Spleen (tissue), 11 donors: ENCODE results near the gene CFAP69. TPM values are rescaled to one million over a fixed set of nuclear protein-coding genes. Genes with fewer than 3 reads are reported as not detected.

ENCODE experiments used
- DNase-seq: peaks from one replicate; pipeline ENCODE4 v3.0.0-alpha.2; 2020
- H3K27ac ChIP-seq, 8 donors: fragments of 200-600 bp; sonication (generic) in 7 of 8; 1 replicate in 4 of 8; 2 replicates in 4 of 8; pipeline versions ENCODE4 v1.5.0 to v1.8.0; 2016 to 2021; ENCODE audit warnings: inconsistent platforms in 4 of 8, mild to moderate bottlenecking in 4 of 8, moderate library complexity in 1 of 8
- H3K27me3 ChIP-seq, 7 donors: fragments of 200-600 bp; sonication (generic) in 6 of 7; replicated peaks in 1 of 7; 1 replicate in 4 of 7; 2 replicates in 3 of 7; pipeline versions ENCODE4 v1.5.0 to v1.8.0; 2016 to 2021; ENCODE audit warnings: inconsistent platforms in 3 of 7, mild to moderate bottlenecking in 1 of 7
- H3K36me3 ChIP-seq, 6 donors: fragments of 200-600 bp; sonication (generic) in 5 of 6; 1 replicate in 4 of 6; 2 replicates in 2 of 6; pipeline versions ENCODE4 v1.5.0 to v1.8.0; 2016 to 2021; ENCODE audit warnings: inconsistent platforms in 2 of 6
- H3K4me1 ChIP-seq, 6 donors: fragments of 200-600 bp; sonication (generic) in 5 of 6; 1 replicate in 3 of 6; 2 replicates in 3 of 6; pipeline versions ENCODE4 v1.5.0 to v1.8.0; 2016 to 2021; ENCODE audit warnings: inconsistent platforms in 3 of 6
- H3K4me3 ChIP-seq, 8 donors: fragments of 200-600 bp; sonication (generic) in 7 of 8; 1 replicate in 4 of 8; 2 replicates in 4 of 8; pipeline versions ENCODE4 v1.5.0 to v1.8.0; 2016 to 2021; ENCODE audit warnings: inconsistent platforms in 4 of 8, mild to moderate bottlenecking in 4 of 8, moderate library complexity in 2 of 8
- H3K9me3 ChIP-seq, 8 donors: fragments of 200-600 bp; sonication (generic) in 7 of 8; 1 replicate in 4 of 8; 2 replicates in 4 of 8; pipeline versions ENCODE4 v1.5.0 to v1.8.0; 2016 to 2021; ENCODE audit warnings: inconsistent platforms in 4 of 8
- CTCF ChIP-seq, 11 experiments: fragments of 200-600 bp in 7 of 11; fragments of 450-650 bp in 4 of 11; sonication (generic) in 4 of 11; IDR thresholded peaks in 8 of 11; conservative IDR thresholded peaks in 3 of 11; 1 replicate in 7 of 11; 2 replicates in 4 of 11; pipeline versions ENCODE4 v1.4.0 to v1.8.0; 2016 to 2021; ENCODE audit warnings: antibody characterized with exemption in 11 of 11, inconsistent platforms in 4 of 11, mild to moderate bottlenecking in 1 of 11
- POLR2A ChIP-seq, 3 donors: fragments of 450-650 bp; IDR thresholded peaks; one replicate each; pipeline ENCODE4 v1.5.1; 2017; ENCODE audit warnings: antibody characterized with exemption in 3 of 3, mild to moderate bottlenecking in 1 of 3
- POLR2AphosphoS5 ChIP-seq, 3 donors: sonication (generic); formaldehyde crosslinking; IDR thresholded peaks; one replicate each; pipeline ENCODE4 v1.5.1; 2017; ENCODE audit warnings: antibody characterized with exemption in 3 of 3
- WGBS, 5 donors: extraction: QIAGEN DNeasy Blood & Tissue Kit in 3 of 5; methylation state at CpG; one replicate each; pipeline versions ENCODE4 v1.1.5 to v1.1.7; 2013 to 2018; 5-methylcytosine and 5-hydroxymethylcytosine counted together
- intact Hi-C: fragments of 100-400 bp; cut with DNase I; formaldehyde crosslinking; loops from one replicate; pipeline ENCODE4 v1.15.0; 2023; ENCODE audit warnings: low total_unique reads
- polyA plus RNA-seq, 3 donors: library from polyadenylated mRNA; stranded (reverse); fragments of 200-250 nt; gene quantifications; one replicate each; pipeline ENCODE4 v1.2.1, GENCODE V29; 2013
- total RNA-seq, 7 donors: library from RNA; depleted of rRNA in 3 of 7; stranded (reverse); fragments of >200 nt in 3 of 7; fragmentation: NEBNext Ultra II Directional in 4 of 7; extraction: Animal tissue kit (Norgen Biotek cat#: 25700) in 4 of 7; gene quantifications; one replicate each; pipeline versions ENCODE4 v1.1.0 to v1.2.1, GENCODE V29; 2016 to 2021
- donor health status: healthy with polysubstance abuse.
- donor health status: DM: no; HTN: no; CAD: no; lungs with moderate emphysema.
- donor health status: DM: no; HTN: no; CAD: no.
- donor health status: Bipolar disorder and iron deficiency.
- donor health status: healthy.
- donor health status: DM: no; HTN: no; CAD: no.
- donor health status: DM: yes; HTN: yes; CAD: no.

CFAP69 gene
- total and polyA plus RNA-seq, 10 donors = 1.0 to 15.8 (median 7.4) TPM

DNA sequence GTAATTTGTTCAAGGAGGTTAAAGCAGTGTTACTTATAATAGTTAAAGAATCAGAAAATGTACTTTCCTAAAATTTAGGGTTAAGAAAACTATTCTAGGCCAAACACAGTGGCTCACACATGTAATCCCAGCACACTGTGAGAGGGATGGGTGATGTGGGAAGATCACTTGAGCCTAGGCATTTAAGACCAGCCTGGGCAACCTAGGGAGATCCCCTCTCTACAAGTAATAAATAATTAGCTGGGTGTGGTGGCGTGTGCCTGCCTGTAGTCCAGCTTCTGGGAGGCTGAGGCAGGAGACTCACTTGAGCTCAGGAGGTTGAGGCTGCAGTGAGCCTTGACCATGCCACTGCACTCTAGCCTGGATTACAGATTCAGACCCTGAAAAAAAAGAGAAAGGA lies 37.0 kb upstream of the CFAP69 start:
- peaks cover 4 to 20% (median 10%) of the 10 kb centered on the region in 6 donors for H3K4me1 ChIP-seq
- TF ChIP-seq POLR2A (IDR thresholded peaks at IDR 0.05) (no peak), CTCF (IDR thresholded peaks at IDR 0.05 in 8 of 11, conservative IDR thresholded peaks at IDR 0.05 in 3 of 11) (no peak), POLR2AphosphoS5 (IDR thresholded peaks at IDR 0.05) (no peak)
- H3K27me3 ChIP-seq = peaks cover 0 to 34% (median 11%) of the 10 kb centered on the region in 7 donors
- 69 to 100% (median 90%) methylated on average over 1 of the region's 1 CpG for WGBS, 5 donors
- intact Hi-C loops = no loop called here
- H3K27ac ChIP-seq = no peak overlapping the region
- H3K9me3 ChIP-seq = no peaks in the 10 kb centered on the region
- H3K4me3 ChIP-seq = no peak overlapping the region
- no peaks in the 10 kb centered on the region for H3K36me3 ChIP-seq
- no peak for DNase-seq

GRCh38 chr7:90209776-90210175 lies 35.2 kb upstream of the CFAP69 start:
- intact Hi-C loops = no loop called here
- DNase-seq = no peak
- H3K27ac ChIP-seq = peak overlapping the region in 1 of 8 donors; percentile 88
- peaks cover 0 to 43% (median 11%) of the 10 kb centered on the region in 7 donors for H3K27me3 ChIP-seq
- no peaks in the 10 kb centered on the region for H3K9me3 ChIP-seq
- peaks cover 4 to 20% (median 10%) of the 10 kb centered on the region in 6 donors for H3K4me1 ChIP-seq
- no peak overlapping the region for H3K4me3 ChIP-seq
- no peaks in the 10 kb centered on the region for H3K36me3 ChIP-seq
- 79 to 95% (median 83%) methylated on average over 1 of the region's 1 CpG for WGBS, 5 donors
- TF ChIP-seq CTCF (IDR thresholded peaks at IDR 0.05 in 8 of 11, conservative IDR thresholded peaks at IDR 0.05 in 3 of 11) (no peak), POLR2AphosphoS5 (IDR thresholded peaks at IDR 0.05) (no peak), POLR2A (IDR thresholded peaks at IDR 0.05) (no peak)

GRCh38 chr7:90210475-90210874 lies 34.5 kb upstream of the CFAP69 start:
- DNase-seq = no peak
- TF ChIP-seq CTCF (IDR thresholded peaks at IDR 0.05 in 8 of 11, conservative IDR thresholded peaks at IDR 0.05 in 3 of 11) = no peak
- no peak for TF ChIP-seq POLR2AphosphoS5 (IDR thresholded peaks at IDR 0.05)
- TF ChIP-seq POLR2A (IDR thresholded peaks at IDR 0.05) = no peak
- Histone ChIP-seq H3K4me1 (peaks cover 4 to 20% (median 10%) of the 10 kb centered on the region in 6 donors), H3K27me3 (peaks cover 0 to 43% (median 11%) of the 10 kb centered on the region in 7 donors), H3K36me3 (no peaks in the 10 kb centered on the region), H3K9me3 (no peaks in the 10 kb centered on the region), H3K4me3 (no peak overlapping the region), H3K27ac (peak overlapping the region; percentile 37 to 88 (median 76))
- 53 to 71% (median 59%) methylated on average over 5 of the region's 5 CpGs for WGBS, 5 donors
- intact Hi-C loops = no loop called here

- intact Hi-C loops = no loop called here
These were observed 34.0 kb upstream of the CFAP69 start for GRCh38 chr7:90210981-90211380.

More at GRCh38 chr7:90210981-90211380, 34.0 kb upstream of the CFAP69 start:
- no peak for DNase-seq
- WGBS, 5 donors = 12 to 19% (median 17%) methylated on average over 11 of the region's 11 CpGs
- H3K4me1 ChIP-seq = peaks cover 4 to 20% (median 10%) of the 10 kb centered on the region in 6 donors
- TF ChIP-seq CTCF (IDR thresholded peaks at IDR 0.05 in 8 of 11, conservative IDR thresholded peaks at IDR 0.05 in 3 of 11) = no peak
- TF ChIP-seq POLR2AphosphoS5 (IDR thresholded peaks at IDR 0.05) = no peak
- TF ChIP-seq POLR2A (IDR thresholded peaks at IDR 0.05) = no peak
- H3K27ac ChIP-seq = peak overlapping the region; percentile 37 to 88 (median 76)
- peak overlapping the region; percentile 13 to 75 (median 49) for H3K4me3 ChIP-seq
- H3K9me3 ChIP-seq = no peaks in the 10 kb centered on the region
- peaks cover 0 to 43% (median 11%) of the 10 kb centered on the region in 7 donors for H3K27me3 ChIP-seq
- H3K36me3 ChIP-seq = no peaks in the 10 kb centered on the region
